Epithelial cell of prostate (primary cell): ENCODE data around the gene WDFY2.
"Not testable (repeated sequence)": the region's sequence is repeated elsewhere in the genome, so short reads cannot be mapped to it uniquely, and the experiment has no call there.

Source experiments
- DNase-seq: peaks from one replicate; pipeline ENCODE4 v3.0.0-alpha.2; 2011; ENCODE audit warnings: low read depth, low spot score
- H3K27ac ChIP-seq: fragments of 450-650 bp; 2 replicates; pipeline ENCODE4 v1.5.1; 2017; ENCODE audit warnings: mild to moderate bottlenecking

The WDFY2 gene

GRCh38 chr13:51562011-51562671 lies 22.1 kb upstream of the WDFY2 start:
- DNase-seq = no peak
- H3K27ac ChIP-seq = no peak overlapping the region

DNA sequence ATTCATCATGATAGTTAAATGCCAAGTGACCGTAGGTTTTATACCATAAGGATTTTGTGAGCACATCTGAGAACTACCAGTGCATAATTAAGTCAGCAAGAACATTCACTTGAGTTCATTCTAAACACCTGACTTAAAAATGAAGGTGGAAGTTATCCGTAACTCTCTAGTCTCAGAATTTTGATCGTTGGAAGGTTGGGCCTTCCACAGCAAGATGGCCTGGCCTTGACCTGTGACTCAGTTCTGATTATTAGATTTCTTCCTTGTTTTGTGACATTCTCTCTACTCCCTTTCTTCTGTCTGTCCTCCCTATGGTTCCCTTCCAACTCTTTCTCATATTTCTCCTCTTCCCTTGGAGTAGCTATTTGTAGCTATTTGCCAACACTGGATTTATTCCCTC lies 20.0 kb upstream of the WDFY2 start:
- no peak for DNase-seq
- H3K27ac ChIP-seq = peak overlapping the region; percentile 16

DNA sequence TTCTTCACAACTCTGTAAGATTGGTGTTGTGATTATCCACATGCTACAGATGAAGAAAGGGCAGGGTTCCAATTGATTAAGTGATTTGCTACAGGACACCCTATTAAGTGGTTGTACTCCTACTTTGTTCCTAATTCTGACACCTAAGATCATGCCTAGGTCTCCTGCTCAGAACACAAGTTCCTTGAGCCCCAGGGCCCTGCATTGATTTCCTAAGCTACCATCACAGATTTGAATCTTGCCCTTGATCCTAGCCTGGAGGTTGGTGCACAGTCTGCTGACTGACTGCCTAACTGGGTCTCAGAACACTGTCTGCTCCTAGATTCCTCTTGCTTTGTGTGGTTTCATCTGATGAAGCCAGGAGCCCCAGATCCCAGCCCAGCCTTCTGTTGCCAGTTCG lies 19.6 kb upstream of the WDFY2 start:
- H3K27ac ChIP-seq = peak overlapping the region; percentile 16
- DNase-seq = no peak

GRCh38 chr13:51569001-51569400 lies 15.3 kb upstream of the WDFY2 start:
- not testable (repeated sequence) for H3K27ac ChIP-seq, DNase-seq

DNA sequence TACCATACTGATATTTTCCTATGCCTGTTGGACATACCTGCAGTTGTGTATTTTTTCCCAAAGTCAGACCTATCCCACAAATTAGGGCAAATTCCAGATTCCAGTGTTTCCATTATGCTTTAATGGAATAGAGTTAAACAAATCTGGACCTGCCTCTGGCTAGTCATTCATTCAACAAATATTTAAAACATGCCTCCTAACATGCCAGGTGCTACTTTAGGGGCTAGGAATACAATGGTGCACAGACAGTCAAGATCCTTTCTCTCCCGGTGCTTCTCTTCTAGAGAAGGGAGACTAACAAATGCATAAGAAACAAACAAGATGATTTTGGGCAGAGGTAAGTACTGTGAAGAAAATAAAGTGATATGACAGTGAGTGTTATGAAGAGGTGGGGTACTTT lies 7.5 kb upstream of the WDFY2 start:
- DNase-seq = no peak
- H3K27ac ChIP-seq = peak overlapping the region; percentile 90

DNA sequence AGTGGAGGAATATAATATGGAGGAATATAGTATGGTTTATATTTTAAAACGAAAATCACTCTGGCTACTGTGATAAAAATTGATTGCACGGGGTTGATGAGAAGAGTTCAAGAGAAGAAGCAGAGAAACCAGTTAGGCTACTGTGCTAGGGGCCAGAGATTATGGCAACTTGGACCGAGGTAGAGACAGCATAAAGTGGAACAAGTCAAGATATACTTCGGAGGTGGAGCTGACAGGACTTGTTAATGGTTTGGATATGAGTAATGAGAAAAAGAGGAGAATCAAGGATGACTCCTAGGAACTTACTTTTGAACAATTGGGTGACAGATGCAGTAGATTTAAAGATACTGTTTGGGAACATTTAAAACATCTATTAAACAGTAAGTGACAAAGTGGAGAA lies 6.6 kb upstream of the WDFY2 start:
- no peak for DNase-seq
- H3K27ac ChIP-seq = peak overlapping the region; percentile 90

GRCh38 chr13:51579676-51580075 lies 4.6 kb upstream of the WDFY2 start:
- DNase-seq = no peak
- H3K27ac ChIP-seq = peak overlapping the region; percentile 98

DNA sequence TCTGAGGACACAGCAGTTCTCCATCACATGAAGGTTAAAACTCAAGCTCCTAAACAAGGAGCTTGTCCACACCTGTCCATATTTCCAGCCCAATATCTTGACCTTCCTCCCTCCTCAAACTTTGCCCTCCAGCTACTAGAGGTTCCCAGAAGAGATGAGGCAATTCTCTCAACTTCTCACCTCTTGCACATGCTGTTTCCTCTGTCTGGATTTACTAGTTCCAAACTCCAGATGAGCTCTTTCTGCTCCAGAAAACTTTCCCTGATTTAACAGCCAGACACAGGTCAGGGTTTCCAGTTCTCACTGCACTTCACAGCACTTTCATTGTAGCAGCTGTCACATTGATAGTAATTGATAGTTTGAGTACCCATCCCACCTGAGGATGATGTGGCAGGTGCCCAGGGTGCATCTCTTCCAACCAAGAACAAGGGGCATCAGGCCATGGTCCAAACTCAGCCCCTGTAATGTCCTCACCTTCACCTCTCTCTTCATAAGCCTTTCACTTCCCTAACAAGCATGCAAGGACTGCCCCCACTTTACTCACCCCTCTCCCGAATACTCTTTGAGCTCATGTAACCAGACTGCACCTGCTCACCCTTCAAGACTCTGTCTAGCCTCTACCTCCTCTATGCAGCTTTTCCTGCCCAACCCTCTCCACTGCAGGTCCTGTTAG lies 3.0 kb upstream of the WDFY2 start:
- no peak for DNase-seq
- peak overlapping the region; percentile 98 for H3K27ac ChIP-seq

GRCh38 chr13:51583469-51583874 lies 790 bp upstream of the WDFY2 start:
- peak overlapping the region; percentile 98 for H3K27ac ChIP-seq
- DNase-seq = no peak

- no peak for DNase-seq
- H3K27ac ChIP-seq = peak overlapping the region; percentile 98
These were observed 740 bp downstream of the WDFY2 start for GRCh38 chr13:51584731-51585672.

DNA sequence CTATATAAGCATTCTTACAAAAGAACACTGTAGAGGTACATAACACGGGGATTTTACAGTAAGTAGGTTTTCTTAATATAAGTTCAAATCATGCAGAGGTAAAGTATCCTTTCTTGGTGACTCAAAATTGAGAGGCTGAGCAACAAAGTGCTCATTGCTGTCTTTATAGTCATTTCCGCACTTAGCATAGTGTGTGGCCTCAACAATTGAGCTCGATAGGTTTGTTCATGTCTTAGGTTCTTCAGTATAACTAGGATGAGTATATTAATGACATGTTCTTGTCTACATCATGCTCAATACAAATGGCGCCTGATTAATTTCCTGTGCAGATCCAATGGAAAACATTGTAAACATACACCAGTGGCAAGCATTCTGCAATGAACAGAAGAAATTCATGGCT lies 1.4 kb downstream of the WDFY2 start:
- DNase-seq = no peak
- H3K27ac ChIP-seq = peak overlapping the region; percentile 98

- H3K27ac ChIP-seq = peak overlapping the region; percentile 98
- DNase-seq = no peak
These were observed 3.1 kb downstream of the WDFY2 start for GRCh38 chr13:51587372-51587771.

DNA sequence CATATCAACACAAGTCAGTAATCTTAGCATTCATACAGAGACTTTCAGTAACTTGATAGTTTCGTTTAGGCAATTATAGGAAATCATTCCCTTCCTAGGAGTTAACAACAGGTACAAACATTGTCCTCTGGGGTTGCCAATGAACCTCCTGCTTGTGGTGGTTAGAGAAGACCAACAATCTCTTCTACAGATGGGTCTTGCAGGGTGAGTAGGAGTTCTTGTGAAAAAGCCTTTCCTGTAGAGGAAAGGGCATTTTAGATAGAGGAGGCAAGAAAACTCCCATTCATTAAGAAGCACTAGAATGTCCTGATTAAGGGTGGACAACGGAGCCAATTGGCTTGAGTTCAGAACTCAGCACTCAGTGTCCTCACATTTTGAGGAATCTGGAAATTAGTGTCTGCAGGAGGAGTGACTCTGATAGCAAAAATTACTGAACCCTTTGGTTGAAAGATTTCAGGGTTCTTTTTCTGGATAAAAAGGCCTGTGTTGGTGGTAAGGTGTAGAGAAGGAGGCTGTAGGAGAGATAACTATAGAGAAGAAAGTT lies 4.2 kb downstream of the WDFY2 start:
- H3K27ac ChIP-seq = peak overlapping the region; percentile 98

DNA sequence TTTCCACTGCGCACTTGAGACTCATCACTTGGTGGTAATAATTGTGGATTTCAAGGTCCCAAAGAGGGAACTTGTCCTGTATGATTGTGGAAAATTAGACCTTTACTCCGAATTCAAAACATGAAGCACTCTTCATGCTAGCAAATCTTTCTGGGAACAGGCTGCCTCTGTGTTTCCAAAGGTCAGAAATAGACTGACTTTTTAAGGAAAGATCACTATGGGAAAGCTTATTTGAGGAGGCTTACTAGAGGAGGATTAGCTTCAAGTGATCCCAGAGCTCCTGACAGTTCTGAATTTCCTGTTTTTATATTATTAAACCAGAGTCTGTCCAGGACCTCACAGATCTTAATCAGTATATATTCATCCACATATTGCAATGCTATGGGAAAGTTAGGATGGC lies 5.5 kb downstream of the WDFY2 start:
- DNase-seq = no peak
- peak overlapping the region; percentile 98 for H3K27ac ChIP-seq

More for the DNA sequence above, 4.2 kb downstream of the WDFY2 start:
- DNase-seq = no peak

DNA sequence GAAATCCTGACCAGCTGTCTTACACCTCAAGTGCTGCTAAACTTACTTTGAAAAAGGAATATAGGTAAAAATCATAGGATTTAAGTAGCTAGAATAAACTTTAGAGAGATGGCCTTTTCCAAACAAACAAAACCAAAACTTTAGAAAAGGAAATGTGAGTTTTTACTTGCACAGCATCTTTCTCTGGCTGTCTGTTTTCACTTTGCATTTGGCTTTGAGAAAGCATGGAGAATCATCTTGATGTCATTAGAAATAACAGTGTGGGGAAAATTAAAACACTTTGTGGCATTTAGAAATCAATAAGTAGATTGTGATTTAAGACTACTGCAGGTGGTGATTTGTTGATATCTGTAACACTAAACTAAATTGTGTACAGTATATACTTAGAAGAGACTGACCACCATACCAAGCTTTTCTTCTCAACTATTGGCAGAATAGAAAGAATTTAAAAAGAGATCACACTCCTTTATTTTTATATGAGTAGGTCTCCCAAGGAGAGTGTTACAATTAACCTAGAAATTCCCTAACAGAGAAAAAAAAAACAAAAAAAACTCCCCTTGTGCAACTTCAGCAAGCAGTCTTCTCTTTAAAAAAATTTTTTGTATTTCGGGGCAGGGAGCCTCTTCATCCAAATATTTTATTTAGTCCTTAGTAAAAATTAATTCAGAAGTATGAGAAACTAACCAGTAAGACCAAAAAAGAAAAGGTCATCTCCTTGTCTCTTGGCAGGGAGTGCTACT lies 6.1 kb downstream of the WDFY2 start:
- H3K27ac ChIP-seq = peak overlapping the region; percentile 98
- DNase-seq = no peak

- peak; percentile 54 for DNase-seq
These were observed 6.8 kb downstream of the WDFY2 start for GRCh38 chr13:51590971-51591627.

DNA sequence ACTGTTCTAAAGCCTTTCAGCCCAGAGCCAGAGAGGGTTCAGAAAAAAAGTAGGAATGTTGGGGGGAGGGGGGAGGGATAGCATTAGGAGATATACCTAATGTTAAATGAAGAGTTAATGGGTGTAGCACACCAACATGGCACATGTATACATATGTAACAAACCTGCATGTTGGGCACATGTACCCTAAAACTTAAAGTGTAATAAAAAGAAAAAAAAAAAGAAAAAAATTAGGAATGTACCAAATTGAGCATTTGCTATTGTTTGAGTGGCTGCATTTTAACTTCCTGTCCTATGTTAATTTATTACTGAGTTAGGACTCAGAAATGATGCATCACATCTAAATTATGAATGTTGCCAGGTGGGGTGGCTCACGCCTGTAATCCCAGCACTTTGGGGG lies 7.7 kb downstream of the WDFY2 start:
- DNase-seq = not testable (repeated sequence)
- H3K27ac ChIP-seq = peak overlapping the region; percentile 98

More at GRCh38 chr13:51590971-51591627, 6.8 kb downstream of the WDFY2 start:
- peak overlapping the region; percentile 98 for H3K27ac ChIP-seq

DNA sequence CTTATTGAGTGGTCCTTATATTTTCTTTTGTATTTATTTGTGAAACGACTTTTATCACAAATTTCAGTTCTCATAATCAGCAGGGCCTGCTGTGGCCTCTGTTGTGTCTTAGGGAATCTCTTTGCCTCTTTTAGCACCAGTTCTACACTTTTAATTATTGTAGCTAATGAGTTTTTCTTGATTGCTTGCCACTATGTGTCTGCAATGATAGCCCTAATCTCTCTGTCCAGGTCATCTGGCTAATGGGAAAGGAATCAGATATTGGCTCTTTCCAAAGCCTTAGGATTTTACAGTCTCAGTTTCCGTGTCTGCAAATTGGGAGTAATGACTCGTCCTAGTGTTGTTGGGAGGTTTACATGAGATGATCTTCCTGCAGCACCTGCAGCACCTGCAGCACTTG lies 10.2 kb downstream of the WDFY2 start:
- no peak overlapping the region for H3K27ac ChIP-seq

DNA sequence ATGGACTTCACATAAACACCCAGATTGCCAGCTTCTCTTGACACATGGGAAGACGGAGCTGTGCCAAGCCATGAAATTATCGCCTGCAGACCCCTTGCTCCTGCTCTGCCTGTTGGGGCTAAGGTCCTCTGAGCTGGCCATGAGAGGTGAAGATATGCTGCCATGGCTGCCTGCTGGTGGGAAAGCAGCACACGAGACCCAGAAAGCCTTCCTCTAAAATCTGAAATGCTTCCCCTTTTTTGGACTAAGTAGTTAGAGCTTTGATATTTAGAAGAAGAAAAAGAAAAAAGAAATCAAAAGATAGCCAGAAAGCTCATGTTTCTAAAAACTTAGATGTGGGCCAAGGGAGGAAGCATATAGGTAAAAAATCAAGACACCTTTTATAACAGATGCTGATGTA lies 11.2 kb downstream of the WDFY2 start:
- H3K27ac ChIP-seq = no peak overlapping the region
- DNase-seq = no peak

More for the DNA sequence above, 10.2 kb downstream of the WDFY2 start:
- DNase-seq = no peak
